GM23248 (cell line): ENCODE measurements around the gene HLCS. TPM values are rescaled to one million over a fixed set of nuclear protein-coding genes. Genes with fewer than 3 reads are reported as not detected.

Experiments
- DNase-seq: peaks from one replicate; pipeline ENCODE4 v3.0.0-alpha.2; 2015
- H2AFZ ChIP-seq: fragments of 200-600 bp; sonication (generic); 2 replicates; pipeline ENCODE4 v1.6.1; 2016; ENCODE audit warnings: antibody characterized with exemption
- H3F3A ChIP-seq: fragments of 200-600 bp; sonication (generic); 2 replicates; pipeline ENCODE4 v1.6.1; 2016; ENCODE audit warnings: mild to moderate bottlenecking, antibody characterized with exemption, mixed run types; ENCODE audit not compliant: insufficient read depth
- H3K27ac ChIP-seq: fragments of 200-600 bp; sonication (generic); 2 replicates; pipeline ENCODE4 v1.5.1; 2016; ENCODE audit warnings: mild to moderate bottlenecking
- H3K27me3 ChIP-seq: fragments of 200-600 bp; sonication (generic); replicated peaks from 2 replicates; pipeline ENCODE4 v1.6.1; 2016; ENCODE audit warnings: mild to moderate bottlenecking; ENCODE audit not compliant: insufficient read depth
- H3K36me3 ChIP-seq: fragments of 200-600 bp; sonication (generic); 2 replicates; pipeline ENCODE4 v1.6.1; 2016; ENCODE audit warnings: low read depth, mild to moderate bottlenecking
- H3K4me1 ChIP-seq: fragments of 200-600 bp; sonication (generic); 2 replicates; pipeline ENCODE4 v1.6.1; 2016; ENCODE audit warnings: mild to moderate bottlenecking; ENCODE audit not compliant: insufficient read depth
- H3K4me2 ChIP-seq: fragments of 200-600 bp; sonication (generic); one replicate; pipeline ENCODE4 v1.6.1; 2016; ENCODE audit warnings: mild to moderate bottlenecking; ENCODE audit not compliant: unreplicated experiment
- H3K4me3 ChIP-seq: fragments of 200-600 bp; sonication (generic); 2 replicates; pipeline ENCODE4 v1.5.1; 2016; ENCODE audit warnings: mild to moderate bottlenecking
- H3K79me2 ChIP-seq: fragments of 200-600 bp; sonication (generic); 2 replicates; pipeline ENCODE4 v1.6.1; 2016; ENCODE audit warnings: mild to moderate bottlenecking; ENCODE audit not compliant: insufficient read depth
- H3K9ac ChIP-seq: fragments of 200-600 bp; sonication (generic); 2 replicates; pipeline ENCODE4 v1.6.1; 2016; ENCODE audit warnings: mild to moderate bottlenecking
- H3K9me2 ChIP-seq: fragments of 200-600 bp; sonication (generic); 2 replicates; pipeline ENCODE4 v1.6.1; 2016; ENCODE audit warnings: mixed run types, mild to moderate bottlenecking, moderate library complexity; ENCODE audit not compliant: insufficient read depth
- H3K9me3 ChIP-seq: fragments of 200-600 bp; sonication (generic); one replicate; pipeline ENCODE4 v1.6.1; 2017; ENCODE audit warnings: low read depth
- H4K20me1 ChIP-seq: fragments of 200-600 bp; sonication (generic); 2 replicates; pipeline ENCODE4 v1.6.0; 2016; ENCODE audit not compliant: insufficient read depth
- EZH2 ChIP-seq: fragments of 200-600 bp; sonication (generic); IDR thresholded peaks from 2 replicates; pipeline ENCODE4 v1.6.1; 2018; ENCODE audit warnings: antibody characterized with exemption, mild to moderate bottlenecking; ENCODE audit not compliant: insufficient read depth, poor library complexity, severe bottlenecking
- EZH2phosphoT487 ChIP-seq: fragments of 200-600 bp; sonication (generic); IDR thresholded peaks from 2 replicates; pipeline ENCODE4 v1.6.1; 2018; ENCODE audit warnings: antibody characterized with exemption, moderate library complexity, mild to moderate bottlenecking, low read depth; ENCODE audit not compliant: insufficient read depth
- WGBS, 2 experiments: methylation state at CpG; one replicate each; pipeline ENCODE4 v1.1.6; 2015 to 2017; ENCODE audit warnings: low lambda C conversion rate in 2 of 2, low coverage in 1 of 2; ENCODE audit errors: missing lambda C conversion rate in 2 of 2; 5-methylcytosine and 5-hydroxymethylcytosine counted together
- in situ Hi-C: fragments of 300-500 bp; cut with MboI; formaldehyde crosslinking; loops from 2 replicates; pipeline ENCODE4 v1.15.0; 2020
- polyA plus RNA-seq: library from polyadenylated mRNA; unstranded; fragments of >200 nt; fragmentation: Nextera tagmentation; extraction: Ambion mirVana; gene quantifications from 2 replicates; pipeline ENCODE4 v1.2.1, GENCODE V29; 2016
- total RNA-seq: library from RNA; depleted of rRNA; stranded (reverse); fragments of >200 nt; shearing (Covaris generic); gene quantifications from 2 replicates; pipeline ENCODE4 v1.2.3, GENCODE V29; 2014

The HLCS gene
- total and polyA plus RNA-seq, 2 experiments from 2014 or later: 21.4 to 42.5 TPM

- no peak overlapping the region for H3K9ac ChIP-seq
- no peak overlapping the region for H2AFZ ChIP-seq
- H3K4me1 ChIP-seq: no peaks in the 10 kb centered on the region
- TF ChIP-seq EZH2phosphoT487: 0 out of 2 replicates have a peak, but pooled peaks have one; percentile 83
- no peak for TF ChIP-seq EZH2
- H3K4me3 ChIP-seq: no peak overlapping the region
- WGBS, 2 experiments: 6 to 10% methylated on average over 22 to 50 of the region's 55 CpGs
- no peaks in the 10 kb centered on the region for H3K36me3 ChIP-seq
- in situ Hi-C loops: no loop called here
- H3K9me2 ChIP-seq: no peaks in the 10 kb centered on the region
- DNase-seq: no peak
- H3F3A ChIP-seq: no peaks in the 10 kb centered on the region
- peaks cover 97% of the 10 kb centered on the region for H3K27me3 ChIP-seq
- no peak overlapping the region for H3K27ac ChIP-seq
- no peaks in the 10 kb centered on the region for H3K79me2 ChIP-seq
- no peak overlapping the region for H3K4me2 ChIP-seq
- H4K20me1 ChIP-seq: no peaks in the 10 kb centered on the region
- H3K9me3 ChIP-seq: no peaks in the 10 kb centered on the region
Measured at GRCh38 chr21:36709030-36709867, 257.2 kb downstream of the HLCS start.

GRCh38 chr21:36708286-36709029 lies 258.0 kb downstream of the HLCS start:
- no peaks in the 10 kb centered on the region for H3K9me3 ChIP-seq
- 4 to 9% methylated on average over 39 to 43 of the region's 44 CpGs for WGBS, 2 experiments
- no peaks in the 10 kb centered on the region for H4K20me1 ChIP-seq
- TF ChIP-seq EZH2 (peak; percentile 96), EZH2phosphoT487 (peak; percentile 40; the same call in 1 of the 2 replicates)
- no peak overlapping the region for H3K27ac ChIP-seq
- no peak for DNase-seq
- H3K27me3 ChIP-seq: peaks cover 97% of the 10 kb centered on the region
- no peaks in the 10 kb centered on the region for H3K9me2 ChIP-seq
- H3K4me1 ChIP-seq: no peaks in the 10 kb centered on the region
- no peaks in the 10 kb centered on the region for H3K36me3 ChIP-seq
- no peak overlapping the region for H2AFZ ChIP-seq
- no peaks in the 10 kb centered on the region for H3K79me2 ChIP-seq
- H3K9ac ChIP-seq: no peak overlapping the region
- in situ Hi-C loops: no loop called here
- H3F3A ChIP-seq: no peaks in the 10 kb centered on the region
- no peak overlapping the region for H3K4me3 ChIP-seq
- H3K4me2 ChIP-seq: no peak overlapping the region

DNA sequence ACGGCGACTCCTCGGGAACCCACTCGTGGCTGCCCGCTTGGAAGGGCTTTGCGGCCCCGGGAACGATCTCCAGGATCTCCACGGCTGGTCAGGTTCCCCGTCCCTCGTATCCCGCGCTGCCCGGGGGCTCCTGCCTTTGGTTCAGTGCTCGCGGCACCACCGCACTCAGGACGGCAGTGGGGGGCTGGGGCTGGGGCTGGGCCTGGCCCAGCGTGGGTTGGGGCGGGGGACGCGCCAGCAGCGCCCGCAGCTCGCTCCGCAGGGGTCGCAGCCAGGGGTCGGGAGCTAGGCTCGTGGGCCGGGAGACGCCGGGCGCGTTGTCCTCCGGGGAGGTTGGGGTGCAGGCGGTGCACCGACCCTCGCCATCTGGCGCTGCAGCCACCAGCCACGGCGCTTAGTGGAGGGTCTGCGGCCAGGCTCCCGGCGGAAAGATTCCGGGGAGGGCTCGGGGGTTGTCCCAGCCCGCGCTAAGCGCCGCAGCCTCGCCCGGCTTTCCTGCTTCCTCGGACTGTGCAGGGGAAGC lies 258.6 kb downstream of the HLCS start:
- DNase-seq: no peak
- no peaks in the 10 kb centered on the region for H3K9me2 ChIP-seq
- no peaks in the 10 kb centered on the region for H4K20me1 ChIP-seq
- no peaks in the 10 kb centered on the region for H3K79me2 ChIP-seq
- peaks cover 97% of the 10 kb centered on the region for H3K27me3 ChIP-seq
- H3K4me2 ChIP-seq: no peak overlapping the region
- H3F3A ChIP-seq: no peaks in the 10 kb centered on the region
- H3K4me1 ChIP-seq: no peaks in the 10 kb centered on the region
- in situ Hi-C loops: no loop called here
- no peaks in the 10 kb centered on the region for H3K36me3 ChIP-seq
- no peak overlapping the region for H3K9ac ChIP-seq
- no peak overlapping the region for H3K27ac ChIP-seq
- 2% methylated on average over 23 to 44 of the region's 53 CpGs for WGBS, 2 experiments
- no peak for TF ChIP-seq EZH2
- TF ChIP-seq EZH2phosphoT487: no peak
- H2AFZ ChIP-seq: no peak overlapping the region
- H3K4me3 ChIP-seq: no peak overlapping the region
- no peaks in the 10 kb centered on the region for H3K9me3 ChIP-seq

DNA sequence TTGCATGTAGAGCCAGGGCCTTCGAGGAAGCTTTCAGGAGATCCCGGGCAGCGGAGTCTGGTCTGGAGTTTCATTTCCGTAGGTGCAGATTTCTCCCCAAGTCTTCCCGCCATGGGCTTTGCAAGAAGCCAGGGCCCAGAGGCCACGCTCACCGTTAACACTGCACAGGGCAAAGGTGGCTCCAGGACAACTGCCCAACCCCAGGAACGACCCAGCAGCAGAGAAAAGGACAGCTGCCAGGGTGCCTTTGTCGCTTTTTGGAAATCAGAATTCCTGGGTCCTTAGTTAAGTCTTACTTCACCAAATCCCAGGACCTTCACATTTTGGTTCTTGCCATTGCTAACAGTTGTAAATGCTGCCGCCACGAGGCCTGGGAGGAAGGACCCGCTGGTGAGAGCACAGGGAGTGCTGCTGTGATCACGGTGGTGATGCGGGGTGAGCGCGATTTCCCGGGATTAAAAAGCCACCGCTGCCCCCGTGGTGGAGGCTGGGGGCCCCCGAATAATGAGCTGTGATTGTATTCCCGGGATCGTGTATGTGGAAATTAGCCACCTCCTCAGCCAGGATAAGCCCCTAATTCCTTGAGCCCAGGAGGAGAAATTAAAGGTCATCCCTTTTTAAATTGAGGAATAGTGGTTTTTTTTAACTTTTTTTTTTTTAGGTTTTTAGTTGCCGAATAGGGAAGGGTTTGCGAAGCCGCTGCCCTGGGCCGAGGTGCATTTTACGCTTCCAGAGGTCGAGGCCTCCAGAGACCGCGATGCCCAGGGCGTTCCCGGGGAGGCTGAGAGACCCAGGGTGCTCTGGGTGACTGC lies 259.3 kb downstream of the HLCS start:
- Histone ChIP-seq H4K20me1 (no peaks in the 10 kb centered on the region), H3K79me2 (no peaks in the 10 kb centered on the region), H3K27me3 (peaks cover 97% of the 10 kb centered on the region), H3K4me1 (no peaks in the 10 kb centered on the region), H3K9ac (no peak overlapping the region), H2AFZ (no peak overlapping the region), H3K4me2 (no peak overlapping the region), H3K27ac (no peak overlapping the region), H3F3A (no peaks in the 10 kb centered on the region), H3K36me3 (no peaks in the 10 kb centered on the region), H3K4me3 (no peak overlapping the region), H3K9me3 (no peaks in the 10 kb centered on the region), H3K9me2 (no peaks in the 10 kb centered on the region)
- WGBS, 2 experiments: 26 to 31% methylated on average over 31 to 32 of the region's 32 CpGs
- peak; percentile 96 for TF ChIP-seq EZH2
- TF ChIP-seq EZH2phosphoT487: no peak
- DNase-seq: peak; percentile 29
- in situ Hi-C loops: no loop called here
